ENCODE results near the gene POLN.

Gene POLN

GRCh38 chr4:2138846-2139500 is 102.9 kb downstream of the POLN start:
- no peaks in the 10 kb centered on the region for H3K27me3 Mint-ChIP-seq (ENCODE audit: low read depth)
- peaks cover 16% of the 10 kb centered on the region for H3K36me3 Mint-ChIP-seq (ENCODE audit: low read depth)
- no peak overlapping the region for H3K27ac Mint-ChIP-seq
- peaks cover 46% of the 10 kb centered on the region for H3K4me1 Mint-ChIP-seq (ENCODE audit: low read depth)
- no peak overlapping the region for H3K4me3 Mint-ChIP-seq
- H3K9me3 Mint-ChIP-seq: peaks cover 8% of the 10 kb centered on the region

GRCh38 chr4:2136726-2137125 is 105.2 kb downstream of the POLN start:
- H3K9me3 Mint-ChIP-seq: peaks cover 30% of the 10 kb centered on the region
- H3K4me1 Mint-ChIP-seq (ENCODE audit: low read depth): peaks cover 40% of the 10 kb centered on the region
- H3K27me3 Mint-ChIP-seq (ENCODE audit: low read depth): no peaks in the 10 kb centered on the region
- no peak overlapping the region for H3K27ac Mint-ChIP-seq
- H3K4me3 Mint-ChIP-seq: no peak overlapping the region
- H3K36me3 Mint-ChIP-seq (ENCODE audit: low read depth): peaks cover 26% of the 10 kb centered on the region

- H3K27ac Mint-ChIP-seq: peak overlapping the region; percentile 57
- peaks cover 31% of the 10 kb centered on the region for H3K4me1 Mint-ChIP-seq (ENCODE audit: low read depth)
- peaks cover 36% of the 10 kb centered on the region for H3K9me3 Mint-ChIP-seq
- H3K4me3 Mint-ChIP-seq: peak overlapping the region; percentile 16
- peaks cover 30% of the 10 kb centered on the region for H3K36me3 Mint-ChIP-seq (ENCODE audit: low read depth)
- H3K27me3 Mint-ChIP-seq (ENCODE audit: low read depth): no peaks in the 10 kb centered on the region
These were observed 106.8 kb downstream of the POLN start for GRCh38 chr4:2135083-2135482.

- H3K4me3 Mint-ChIP-seq: no peak overlapping the region
These were observed 109.5 kb downstream of the POLN start for GRCh38 chr4:2132438-2132837.

GRCh38 chr4:2127609-2128332 is 114.2 kb downstream of the POLN start:
- no peak overlapping the region for H3K27ac Mint-ChIP-seq
- H3K4me3 Mint-ChIP-seq: no peak overlapping the region

More at GRCh38 chr4:2132438-2132837, 109.5 kb downstream of the POLN start:
- H3K27me3 Mint-ChIP-seq (ENCODE audit: low read depth): no peaks in the 10 kb centered on the region
- H3K4me1 Mint-ChIP-seq (ENCODE audit: low read depth): peaks cover 27% of the 10 kb centered on the region
- no peak overlapping the region for H3K27ac Mint-ChIP-seq
- H3K9me3 Mint-ChIP-seq: peaks cover 36% of the 10 kb centered on the region
- H3K36me3 Mint-ChIP-seq (ENCODE audit: low read depth): peaks cover 29% of the 10 kb centered on the region

GRCh38 chr4:2126309-2127043 is 115.4 kb downstream of the POLN start:
- Mint-ChIP-seq H3K27me3 (ENCODE audit: low read depth) (no peaks in the 10 kb centered on the region), H3K27ac (no peak overlapping the region), H3K9me3 (peaks cover 3% of the 10 kb centered on the region), H3K36me3 (ENCODE audit: low read depth) (peaks cover 14% of the 10 kb centered on the region), H3K4me3 (no peak overlapping the region), H3K4me1 (ENCODE audit: low read depth) (peaks cover 2% of the 10 kb centered on the region)

More at GRCh38 chr4:2127609-2128332, 114.2 kb downstream of the POLN start:
- H3K9me3 Mint-ChIP-seq: peaks cover 16% of the 10 kb centered on the region
- peaks cover 5% of the 10 kb centered on the region for H3K4me1 Mint-ChIP-seq (ENCODE audit: low read depth)
- H3K27me3 Mint-ChIP-seq (ENCODE audit: low read depth): no peaks in the 10 kb centered on the region
- H3K36me3 Mint-ChIP-seq (ENCODE audit: low read depth): peaks cover 23% of the 10 kb centered on the region

- Mint-ChIP-seq H3K9me3 (no peaks in the 10 kb centered on the region), H3K4me1 (ENCODE audit: low read depth) (peaks cover 2% of the 10 kb centered on the region), H3K4me3 (no peak overlapping the region), H3K36me3 (ENCODE audit: low read depth) (peaks cover 13% of the 10 kb centered on the region), H3K27ac (no peak overlapping the region), H3K27me3 (ENCODE audit: low read depth) (no peaks in the 10 kb centered on the region)
These were observed 116.1 kb downstream of the POLN start for GRCh38 chr4:2125831-2126230.

- Mint-ChIP-seq H3K36me3 (ENCODE audit: low read depth) (peaks cover 13% of the 10 kb centered on the region), H3K27me3 (ENCODE audit: low read depth) (no peaks in the 10 kb centered on the region), H3K27ac (no peak overlapping the region)
These were observed 116.9 kb downstream of the POLN start for GRCh38 chr4:2125023-2125422.

GRCh38 chr4:2116687-2117400 is 125.1 kb downstream of the POLN start:
- Mint-ChIP-seq H3K27ac (no peak overlapping the region), H3K4me3 (no peak overlapping the region), H3K27me3 (ENCODE audit: low read depth) (peaks cover 13% of the 10 kb centered on the region), H3K4me1 (ENCODE audit: low read depth) (no peaks in the 10 kb centered on the region), H3K36me3 (ENCODE audit: low read depth) (peaks cover 5% of the 10 kb centered on the region), H3K9me3 (peaks cover 4% of the 10 kb centered on the region)

More at GRCh38 chr4:2125023-2125422, 116.9 kb downstream of the POLN start:
- Mint-ChIP-seq H3K4me1 (ENCODE audit: low read depth) (peaks cover 2% of the 10 kb centered on the region), H3K4me3 (no peak overlapping the region), H3K9me3 (no peaks in the 10 kb centered on the region)

- Mint-ChIP-seq H3K36me3 (ENCODE audit: low read depth) (peaks cover 13% of the 10 kb centered on the region), H3K9me3 (peaks cover 38% of the 10 kb centered on the region), H3K27me3 (ENCODE audit: low read depth) (peaks cover 23% of the 10 kb centered on the region), H3K4me1 (ENCODE audit: low read depth) (peaks cover 4% of the 10 kb centered on the region), H3K27ac (no peak overlapping the region), H3K4me3 (no peak overlapping the region)
These were observed 136.4 kb downstream of the POLN start for GRCh38 chr4:2105559-2105958.

- peaks cover 19% of the 10 kb centered on the region for H3K27me3 Mint-ChIP-seq (ENCODE audit: low read depth)
- H3K9me3 Mint-ChIP-seq: peaks cover 38% of the 10 kb centered on the region
- peaks cover 17% of the 10 kb centered on the region for H3K36me3 Mint-ChIP-seq (ENCODE audit: low read depth)
- H3K4me3 Mint-ChIP-seq: no peak overlapping the region
- H3K27ac Mint-ChIP-seq: no peak overlapping the region
- H3K4me1 Mint-ChIP-seq (ENCODE audit: low read depth): peaks cover 4% of the 10 kb centered on the region
These were observed 137.2 kb downstream of the POLN start for GRCh38 chr4:2104556-2105345.

- H3K4me1 Mint-ChIP-seq (ENCODE audit: low read depth): peaks cover 4% of the 10 kb centered on the region
- H3K27ac Mint-ChIP-seq: no peak overlapping the region
- H3K4me3 Mint-ChIP-seq: no peak overlapping the region
- H3K9me3 Mint-ChIP-seq: peaks cover 42% of the 10 kb centered on the region
- peaks cover 17% of the 10 kb centered on the region for H3K36me3 Mint-ChIP-seq (ENCODE audit: low read depth)
- peaks cover 13% of the 10 kb centered on the region for H3K27me3 Mint-ChIP-seq (ENCODE audit: low read depth)
These were observed 137.9 kb downstream of the POLN start for GRCh38 chr4:2103843-2104547.

GRCh38 chr4:2103127-2103842 is 138.6 kb downstream of the POLN start:
- H3K4me1 Mint-ChIP-seq (ENCODE audit: low read depth): peaks cover 4% of the 10 kb centered on the region
- peaks cover 17% of the 10 kb centered on the region for H3K36me3 Mint-ChIP-seq (ENCODE audit: low read depth)
- H3K27ac Mint-ChIP-seq: no peak overlapping the region
- no peak overlapping the region for H3K4me3 Mint-ChIP-seq
- H3K27me3 Mint-ChIP-seq (ENCODE audit: low read depth): peaks cover 10% of the 10 kb centered on the region
- H3K9me3 Mint-ChIP-seq: peaks cover 42% of the 10 kb centered on the region
